BJ (cell line): ENCODE results near the gene VWCE. TPM values are rescaled to one million over a fixed set of nuclear protein-coding genes. Genes with fewer than 3 reads are reported as not detected.
"Not testable (repeated sequence)": the region's sequence is repeated elsewhere in the genome, so short reads cannot be mapped to it uniquely, and the experiment has no call there.

ENCODE experiments used
- CTCF ChIA-PET: fragments of 350-600 bp; formaldehyde crosslinking; extraction: SDS; loops from one replicate; lab custom pipeline; 2021; ENCODE audit warnings: antibody characterized with exemption, inconsistent platforms; lab: Yijun Ruan, JAX
- POLR2A ChIA-PET: fragments of 300-600 bp; sonication (Branson Sonifier 250); formaldehyde crosslinking; extraction: SDS; loops from one replicate; lab custom pipeline; 2021; ENCODE audit warnings: antibody characterized with exemption; lab: Charles Lee
- DNase-seq: peaks from one replicate; pipeline ENCODE4 v3.0.0-alpha.2; 2011; ENCODE audit warnings: low read depth
- H3K27me3 ChIP-seq: 2 replicates; pipeline ENCODE4 v1.6.0; 2011; ENCODE audit warnings: low read length; ENCODE audit not compliant: control insufficient read depth, insufficient read depth
- H3K36me3 ChIP-seq: 2 replicates; pipeline ENCODE4 v1.5.1; 2011; ENCODE audit warnings: low read length; ENCODE audit not compliant: control insufficient read depth, insufficient read depth
- H3K4me3 ChIP-seq: 2 replicates; pipeline ENCODE4 v1.5.1; 2011; ENCODE audit warnings: low read depth, mild to moderate bottlenecking, control low read depth, low read length
- CTCF ChIP-seq: IDR thresholded peaks from 2 replicates; pipeline ENCODE4 v1.5.1; 2011; ENCODE audit warnings: low read depth, mild to moderate bottlenecking, control low read depth, inconsistent platforms, low read length, moderate library complexity; ENCODE audit not compliant: insufficient read depth
- polyA plus RNA-seq: library from polyadenylated mRNA; depleted of rRNA; stranded (reverse); fragments of >200 nt; gene quantifications from 2 replicates; pipeline ENCODE4 v1.2.3, GENCODE V29; 2011

VWCE gene
- polyA plus RNA-seq, 1 experiment, result 1.4 TPM

GRCh38 chr11:61256710-61257482, 38.2 kb downstream of the VWCE start:
- no peaks in the 10 kb centered on the region for H3K27me3 ChIP-seq
- ChIA-PET CTCF (interaction anchor here (0.8 to 2.8 kb wide), 4 partner anchors 37 to 136 kb away, joined by 3 to 9 read pairs (median 4); partner anchors contain the start of gene VWCE), POLR2A (no interaction called here)
- no peaks in the 10 kb centered on the region for H3K36me3 ChIP-seq
- no peak for TF ChIP-seq CTCF
- no peak overlapping the region for H3K4me3 ChIP-seq
- no peak for DNase-seq

GRCh38 chr11:61254403-61255025, 40.6 kb downstream of the VWCE start:
- POLR2A ChIA-PET, result no interaction called here
- no peaks in the 10 kb centered on the region for H3K36me3 ChIP-seq
- H3K4me3 ChIP-seq, result no peak overlapping the region
- CTCF ChIA-PET, result interaction anchor here (0.6 to 5.5 kb wide), 22 partner anchors 7 to 492 kb away, joined by 3 to 41 read pairs (median 4); partner anchors contain the start of gene VWCE
- DNase-seq, result no peak
- peaks cover 2% of the 10 kb centered on the region; the same call in 1 of the 2 replicates for H3K27me3 ChIP-seq
- TF ChIP-seq CTCF, result peak; percentile 97

GRCh38 chr11:61252332-61252731, 42.8 kb downstream of the VWCE start:
- H3K36me3 ChIP-seq, H3K27me3 ChIP-seq, POLR2A ChIA-PET, DNase-seq, H3K4me3 ChIP-seq: not testable (repeated sequence)
- CTCF ChIA-PET, result interaction anchor here (2.3 to 5.5 kb wide), 2 partner anchors 10 to 133 kb away, joined by 5 to 41 read pairs; no protein-coding TSS in a partner anchor

GRCh38 chr11:61250796-61251765, 44.0 kb downstream of the VWCE start:
- DNase-seq, H3K4me3 ChIP-seq, POLR2A ChIA-PET, H3K36me3 ChIP-seq, H3K27me3 ChIP-seq: not testable (repeated sequence)
- CTCF ChIA-PET, result interaction anchor here (5.5 kb wide), 1 partner anchor 134 kb away, joined by 41 read pairs; no protein-coding TSS in a partner anchor

- CTCF ChIA-PET, DNase-seq, H3K36me3 ChIP-seq, H3K27me3 ChIP-seq, POLR2A ChIA-PET, H3K4me3 ChIP-seq: not testable (repeated sequence)
Measured at GRCh38 chr11:61249201-61249600, 45.9 kb downstream of the VWCE start.

GRCh38 chr11:61248071-61248470, 47.0 kb downstream of the VWCE start:
- H3K27me3 ChIP-seq, H3K36me3 ChIP-seq, DNase-seq, CTCF ChIA-PET, POLR2A ChIA-PET, H3K4me3 ChIP-seq: not testable (repeated sequence)

GRCh38 chr11:61245284-61245964, 49.7 kb downstream of the VWCE start:
- DNase-seq, CTCF ChIA-PET, H3K4me3 ChIP-seq, H3K36me3 ChIP-seq, H3K27me3 ChIP-seq, POLR2A ChIA-PET: not testable (repeated sequence)

GRCh38 chr11:61241526-61241925, 53.6 kb downstream of the VWCE start:
- DNase-seq, CTCF ChIA-PET, H3K27me3 ChIP-seq, H3K36me3 ChIP-seq, H3K4me3 ChIP-seq, POLR2A ChIA-PET: not testable (repeated sequence)

GRCh38 chr11:61240875-61241274, 54.2 kb downstream of the VWCE start, which contains the start of gene PGA5:
Gene PGA5 (plus strand): TSS chr11:61241175. CDS start chr11:61241227, 52 bp downstream.
- POLR2A ChIA-PET, H3K36me3 ChIP-seq, CTCF ChIA-PET, H3K4me3 ChIP-seq, DNase-seq, H3K27me3 ChIP-seq: not testable (repeated sequence)
